Activated CD8-positive, alpha-beta memory T cell treated with anti-CD3 and anti-CD28 coated beads, Interleukin-2, amount 50 U/mL, for 48 hours (primary cell): ENCODE data around the gene CCL22.
"Not testable (repeated sequence)": the region's sequence is repeated elsewhere in the genome, so short reads cannot be mapped to it uniquely, and the experiment has no call there.

Experiments
- DNase-seq: peaks from one replicate; pipeline ENCODE4 v3.0.0-alpha.2; 2020

CCL22 gene

GRCh38 chr16:57358527-57359095 lies at the start of gene CCL22:
Gene CCL22, plus strand, starts transcription at chr16:57358783. Its CDS starts 34 bp downstream, at chr16:57358817.
- DNase-seq: no peak

- no peak for DNase-seq
Observed at GRCh38 chr16:57310801-57311200, 47.8 kb upstream of the CCL22 start.

- DNase-seq: no peak
Observed at GRCh38 chr16:57313509-57313908, 45.1 kb upstream of the CCL22 start.

DNA sequence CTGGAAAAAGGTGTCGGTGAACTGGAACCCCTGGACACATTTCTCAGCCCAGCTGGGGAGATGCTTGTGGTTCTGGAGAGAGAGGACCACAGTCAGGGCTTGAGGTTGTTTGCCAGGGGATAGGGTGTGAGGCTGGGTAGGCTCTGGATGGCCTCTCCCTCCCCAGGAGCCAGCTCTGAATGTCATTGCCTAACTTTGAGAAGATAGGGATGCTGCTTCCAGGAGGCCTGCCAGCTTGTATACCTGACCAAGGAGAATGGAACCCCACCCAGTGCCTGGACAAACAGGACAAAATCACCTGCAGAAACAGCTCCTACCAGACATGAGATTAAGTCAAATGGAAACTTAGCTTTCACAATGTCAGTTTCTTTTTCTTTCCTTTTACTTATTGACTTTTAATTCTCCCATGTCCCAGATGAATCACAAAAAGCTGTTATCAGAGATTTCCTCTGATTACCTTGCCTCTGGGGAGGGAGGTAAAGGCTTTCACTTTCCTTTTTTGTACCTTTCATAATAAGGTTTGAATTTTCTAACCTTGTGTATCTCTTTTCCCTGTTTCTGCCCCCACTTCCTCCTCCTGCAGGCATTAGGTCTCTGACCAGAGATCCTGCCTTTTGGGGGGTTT lies 44.3 kb upstream of the CCL22 start:
- peak; percentile 52 for DNase-seq

GRCh38 chr16:57315416-57315815 lies 43.2 kb upstream of the CCL22 start:
- peak; percentile 40 for DNase-seq

DNA sequence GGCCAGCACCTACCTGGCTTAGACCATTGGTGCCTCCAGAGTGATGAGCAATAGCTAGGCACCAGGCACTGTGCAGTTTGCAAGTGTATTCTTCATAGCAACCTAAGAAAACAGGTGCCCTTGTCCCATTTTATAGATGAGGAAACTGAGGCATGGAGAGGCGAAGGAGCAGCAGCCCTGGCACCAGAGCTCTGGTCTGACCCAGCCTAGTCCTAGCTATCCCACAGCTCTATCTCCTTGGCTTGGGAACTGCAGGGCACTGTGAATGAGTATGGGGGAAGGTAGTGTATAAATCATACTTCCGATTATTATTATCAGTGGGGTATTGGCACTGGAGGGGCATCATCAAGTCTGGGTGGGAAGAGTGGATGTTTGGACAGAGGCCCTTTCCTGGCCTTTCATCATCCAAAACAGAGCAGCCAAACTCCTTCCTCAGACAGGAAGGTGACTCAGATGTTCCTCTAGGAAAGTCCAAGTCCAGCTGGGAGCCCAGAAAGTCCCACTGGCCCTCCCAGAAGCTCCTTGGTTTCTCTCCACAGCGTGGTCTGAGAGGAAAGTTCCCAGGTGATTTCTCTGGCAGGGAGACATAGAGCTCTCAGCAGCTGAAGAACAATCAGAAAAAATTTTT lies 42.1 kb upstream of the CCL22 start:
- peak; percentile 29 for DNase-seq

DNA sequence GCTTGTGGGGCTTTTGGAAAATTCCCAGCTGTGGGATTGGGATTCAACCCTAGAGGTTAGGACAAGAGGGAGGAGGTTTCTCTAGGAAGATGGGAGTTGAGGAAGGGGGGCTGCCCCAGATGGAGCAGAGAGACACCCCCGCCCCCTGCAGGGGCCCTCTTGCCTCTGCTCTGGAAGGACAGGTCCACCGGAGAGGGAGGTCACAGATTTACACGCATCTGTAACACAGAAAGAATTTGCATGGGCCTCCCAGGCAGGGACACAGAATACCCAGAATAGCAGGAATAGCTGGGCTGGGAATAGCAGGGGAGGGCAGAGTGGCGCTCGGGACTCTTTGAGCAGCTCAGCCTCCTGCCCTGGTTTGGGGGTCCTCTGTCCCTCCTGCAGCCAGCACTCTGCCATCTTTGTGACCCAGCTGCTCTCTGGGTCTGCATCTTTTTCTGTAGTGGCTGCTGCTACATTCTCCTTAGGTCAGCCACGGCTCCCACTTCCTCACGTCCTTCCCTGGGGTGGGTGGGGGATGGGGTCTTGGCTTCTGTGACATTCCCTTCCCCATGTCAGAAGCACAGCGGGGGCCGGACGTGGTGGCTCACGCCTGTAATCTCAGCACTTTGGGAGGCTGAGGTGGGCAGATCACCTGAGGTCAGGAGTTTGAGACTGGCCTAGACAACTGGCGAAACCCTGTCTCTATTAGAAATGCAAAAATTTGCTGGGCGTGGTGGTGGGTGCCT lies 40.2 kb upstream of the CCL22 start:
- DNase-seq: peak; percentile 18

GRCh38 chr16:57319646-57320045 lies 38.9 kb upstream of the CCL22 start:
- no peak for DNase-seq

GRCh38 chr16:57324749-57325148 lies 33.8 kb upstream of the CCL22 start:
- peak; percentile 13 for DNase-seq

DNA sequence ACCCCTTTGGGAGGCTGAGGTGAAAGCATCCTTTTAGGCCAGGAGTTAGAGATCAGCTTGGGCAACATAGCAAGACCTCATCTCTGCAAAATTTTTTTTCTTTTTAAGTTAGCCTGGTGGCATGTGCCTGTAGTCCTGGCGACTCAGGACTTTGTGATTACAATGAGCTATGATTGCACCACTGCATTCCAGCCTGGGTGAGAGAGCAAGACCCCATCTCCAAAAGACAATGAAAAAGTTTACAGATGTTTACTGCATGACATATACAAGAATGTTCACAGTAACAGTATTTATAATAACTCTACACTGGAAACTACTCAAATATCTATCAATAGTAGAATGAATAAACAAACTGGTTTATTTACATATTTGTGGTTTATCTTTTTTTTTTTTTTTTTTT lies 33.1 kb upstream of the CCL22 start:
- DNase-seq: no peak

GRCh38 chr16:57329718-57330327 lies 28.8 kb upstream of the CCL22 start:
- no peak for DNase-seq

DNA sequence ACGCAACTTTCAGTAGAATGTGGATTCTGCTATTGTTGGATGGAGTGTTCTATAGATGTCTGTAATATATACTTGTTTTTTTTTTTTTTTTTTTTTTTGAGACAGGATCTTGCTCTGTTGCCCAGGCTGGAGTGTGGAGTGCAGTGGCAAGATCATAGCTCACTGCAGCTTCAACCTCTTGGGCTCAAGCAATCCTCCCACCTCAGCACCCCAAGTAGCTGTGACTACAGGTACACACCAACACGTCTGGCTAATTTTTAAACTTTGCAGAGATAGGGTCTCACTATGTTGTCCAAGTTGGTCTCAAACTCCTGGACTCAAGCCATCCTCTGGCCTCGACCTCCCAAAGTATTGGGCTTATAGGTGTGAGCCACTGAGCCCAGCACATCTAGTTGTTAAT lies 27.2 kb upstream of the CCL22 start:
- DNase-seq: no peak

DNA sequence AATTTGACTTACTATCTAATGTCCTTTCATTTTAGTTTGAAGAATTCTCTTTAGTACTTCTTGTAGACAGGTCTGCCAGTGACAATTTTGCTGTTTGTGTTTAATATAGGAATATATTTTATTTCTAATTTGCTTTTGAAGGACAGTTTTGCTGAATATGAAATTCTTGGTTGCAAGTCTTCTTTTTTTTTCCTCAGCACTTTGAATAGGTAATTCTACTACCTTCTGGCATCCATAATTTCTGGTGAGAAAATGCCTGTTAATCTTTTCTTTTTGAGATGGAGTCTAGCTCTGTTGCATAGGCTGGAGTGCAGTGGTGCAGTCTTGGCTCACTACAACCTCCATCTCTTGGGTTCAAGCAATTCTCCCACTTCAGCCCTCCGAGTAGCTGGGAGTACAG lies 25.2 kb upstream of the CCL22 start:
- DNase-seq: no peak

DNA sequence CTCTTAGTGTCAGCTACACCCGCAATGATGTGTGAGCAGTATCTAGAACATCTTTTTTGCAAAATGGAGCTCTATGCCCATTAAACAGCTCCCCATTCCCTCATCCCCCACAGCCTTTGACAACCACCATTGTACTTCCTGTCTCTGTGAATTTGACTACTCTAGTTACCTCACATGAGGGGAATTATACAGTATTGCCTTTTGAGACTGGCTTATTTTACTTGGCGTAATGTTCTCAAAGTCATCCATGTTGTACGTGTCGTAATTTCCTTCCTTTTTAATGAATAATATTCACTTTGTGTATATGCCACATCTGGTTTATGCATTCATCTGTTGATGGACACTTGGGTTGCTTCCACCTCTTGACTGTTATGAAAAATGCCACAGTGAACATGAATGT lies 23.2 kb upstream of the CCL22 start:
- DNase-seq: no peak

DNA sequence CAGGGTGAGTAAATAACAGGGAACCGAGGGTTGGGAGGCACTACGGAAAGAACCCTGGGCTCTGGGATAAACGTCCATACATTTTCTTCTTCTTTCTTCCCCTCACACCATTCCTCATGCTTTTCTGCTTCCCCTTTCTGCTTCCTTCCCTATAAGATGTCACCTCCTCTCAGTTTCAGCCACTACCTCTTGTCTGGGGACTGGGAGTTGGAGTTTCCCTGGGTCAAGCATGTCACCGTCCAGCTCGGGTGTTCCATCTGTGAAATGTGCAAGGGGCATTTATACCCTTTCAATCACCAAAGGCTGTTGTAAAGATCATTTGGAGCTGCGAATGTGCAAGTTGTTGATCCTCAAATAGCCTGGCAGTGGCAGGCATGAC lies 17.5 kb upstream of the CCL22 start:
- no peak for DNase-seq

GRCh38 chr16:57341441-57342303 lies 16.9 kb upstream of the CCL22 start:
- DNase-seq: no peak

GRCh38 chr16:57342606-57343005 lies 16.0 kb upstream of the CCL22 start:
- DNase-seq: not testable (repeated sequence)

DNA sequence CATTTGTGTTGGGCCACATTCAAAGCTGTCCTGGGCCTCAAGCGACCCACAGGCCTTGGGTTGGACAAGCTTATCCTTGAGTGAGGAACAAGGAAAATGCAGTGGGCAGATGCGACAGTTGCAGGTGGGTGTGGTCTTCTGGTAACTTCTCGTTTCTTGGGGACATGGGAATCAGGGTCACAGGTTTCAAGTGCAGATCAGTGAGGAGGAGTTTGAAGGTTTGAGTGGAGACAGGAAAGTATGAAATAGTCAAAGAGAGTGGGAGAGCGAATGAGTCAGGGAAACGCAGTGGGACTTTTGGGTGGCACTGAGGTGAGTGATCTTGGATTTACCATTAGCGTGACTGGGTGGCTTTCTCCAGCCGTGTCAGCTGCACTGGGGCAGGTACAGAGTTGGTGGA lies 15.4 kb upstream of the CCL22 start:
- DNase-seq: no peak

GRCh38 chr16:57344094-57344493 lies 14.5 kb upstream of the CCL22 start:
- DNase-seq: not testable (repeated sequence)

- DNase-seq: no peak
Observed at GRCh38 chr16:57345021-57345420, 13.6 kb upstream of the CCL22 start.

- DNase-seq: no peak
Observed at GRCh38 chr16:57345666-57346204, 12.8 kb upstream of the CCL22 start.

DNA sequence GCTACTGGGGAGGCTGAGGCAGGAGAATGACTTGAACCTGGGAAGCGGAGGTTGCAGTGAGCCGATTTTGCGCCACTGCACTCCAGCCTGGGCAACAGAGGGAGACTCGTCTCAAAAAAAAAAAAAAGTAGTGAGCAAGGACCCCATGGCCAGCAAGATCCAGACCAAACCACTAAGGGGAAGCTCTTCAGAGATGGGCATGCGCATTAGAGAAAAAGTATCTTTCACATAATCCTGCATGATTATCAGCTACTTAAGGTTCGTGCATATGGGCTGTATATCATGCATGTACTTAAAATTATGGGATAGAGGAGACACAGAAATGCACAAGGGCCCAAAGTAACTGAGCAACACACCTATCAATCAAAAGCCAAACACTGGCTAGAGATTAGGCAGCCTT lies 10.7 kb upstream of the CCL22 start:
- no peak for DNase-seq
